Choroid plexus epithelial cell (primary cell): Measurements from ENCODE around the gene CEBPG.

Experiments
- DNase-seq: peaks from one replicate; pipeline ENCODE4 v3.0.0-alpha.2; 2010; ENCODE audit warnings: low read depth
- H3K4me3 ChIP-seq: 2 replicates; pipeline ENCODE4 v1.5.1; 2011; ENCODE audit warnings: low read depth, mild to moderate bottlenecking, control low read depth, low read length, moderate library complexity
- TF ChIP-seq, protein P1 (sequence below): conservative IDR thresholded peaks from 2 replicates; pipeline ENCODE4 v1.5.1; 2011; ENCODE audit warnings: low read depth, mild to moderate bottlenecking, control low read depth, inconsistent platforms, low read length, moderate library complexity

Gene CEBPG

DNA sequence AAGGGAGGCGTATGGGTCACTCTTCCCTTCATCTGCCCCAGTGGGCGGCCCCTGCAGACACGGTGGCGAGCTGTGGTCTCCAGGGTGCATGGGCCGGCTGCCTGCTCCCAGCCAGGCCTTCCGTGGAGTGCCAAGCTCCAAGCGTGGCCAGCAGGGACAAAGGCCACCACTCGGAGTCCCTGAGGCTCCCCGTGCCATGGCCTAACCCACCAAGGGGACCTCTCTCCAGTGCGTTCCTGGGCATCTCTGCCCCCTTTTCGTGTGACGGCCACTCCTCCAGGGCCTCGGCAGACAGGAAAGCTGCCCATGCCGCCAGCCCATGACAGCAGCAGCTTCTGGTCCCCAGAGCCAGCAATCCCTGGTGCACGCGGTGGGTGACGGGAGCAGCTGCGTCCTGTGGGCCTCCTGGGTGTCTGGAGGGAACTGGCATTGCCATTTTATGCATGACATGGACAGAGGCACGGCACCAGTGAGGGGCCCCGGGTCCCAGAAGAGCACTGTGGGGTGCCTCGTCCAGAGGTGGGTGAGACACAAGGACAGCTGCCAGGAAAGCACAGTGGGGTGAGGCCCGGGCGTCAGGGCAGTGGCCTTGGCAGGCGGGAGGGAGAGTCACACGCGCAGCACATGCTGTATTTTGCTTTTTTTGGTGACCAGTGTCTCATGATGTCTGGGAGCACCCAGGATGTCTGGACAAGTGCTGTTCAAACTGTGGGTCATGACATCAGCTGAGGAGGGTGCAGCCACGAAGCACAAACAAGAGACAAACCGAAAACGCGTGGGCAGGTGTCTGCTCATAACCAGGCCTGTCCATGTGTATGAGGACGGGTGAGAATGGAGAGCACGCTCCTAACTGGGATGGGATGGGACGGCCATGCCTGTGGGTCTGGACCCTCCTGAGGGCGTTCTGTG, 32.3 kb downstream of the CEBPG start:
- no peak for DNase-seq
- TF ChIP-seq, protein P1, sequence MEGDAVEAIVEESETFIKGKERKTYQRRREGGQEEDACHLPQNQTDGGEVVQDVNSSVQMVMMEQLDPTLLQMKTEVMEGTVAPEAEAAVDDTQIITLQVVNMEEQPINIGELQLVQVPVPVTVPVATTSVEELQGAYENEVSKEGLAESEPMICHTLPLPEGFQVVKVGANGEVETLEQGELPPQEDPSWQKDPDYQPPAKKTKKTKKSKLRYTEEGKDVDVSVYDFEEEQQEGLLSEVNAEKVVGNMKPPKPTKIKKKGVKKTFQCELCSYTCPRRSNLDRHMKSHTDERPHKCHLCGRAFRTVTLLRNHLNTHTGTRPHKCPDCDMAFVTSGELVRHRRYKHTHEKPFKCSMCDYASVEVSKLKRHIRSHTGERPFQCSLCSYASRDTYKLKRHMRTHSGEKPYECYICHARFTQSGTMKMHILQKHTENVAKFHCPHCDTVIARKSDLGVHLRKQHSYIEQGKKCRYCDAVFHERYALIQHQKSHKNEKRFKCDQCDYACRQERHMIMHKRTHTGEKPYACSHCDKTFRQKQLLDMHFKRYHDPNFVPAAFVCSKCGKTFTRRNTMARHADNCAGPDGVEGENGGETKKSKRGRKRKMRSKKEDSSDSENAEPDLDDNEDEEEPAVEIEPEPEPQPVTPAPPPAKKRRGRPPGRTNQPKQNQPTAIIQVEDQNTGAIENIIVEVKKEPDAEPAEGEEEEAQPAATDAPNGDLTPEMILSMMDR: no peak
- no peak overlapping the region for H3K4me3 ChIP-seq

GRCh38 chr19:33406521-33407139, 33.1 kb downstream of the CEBPG start:
- TF ChIP-seq, protein P1: peak; percentile 92
- no peak overlapping the region for H3K4me3 ChIP-seq
- DNase-seq: peak; percentile 63

DNA sequence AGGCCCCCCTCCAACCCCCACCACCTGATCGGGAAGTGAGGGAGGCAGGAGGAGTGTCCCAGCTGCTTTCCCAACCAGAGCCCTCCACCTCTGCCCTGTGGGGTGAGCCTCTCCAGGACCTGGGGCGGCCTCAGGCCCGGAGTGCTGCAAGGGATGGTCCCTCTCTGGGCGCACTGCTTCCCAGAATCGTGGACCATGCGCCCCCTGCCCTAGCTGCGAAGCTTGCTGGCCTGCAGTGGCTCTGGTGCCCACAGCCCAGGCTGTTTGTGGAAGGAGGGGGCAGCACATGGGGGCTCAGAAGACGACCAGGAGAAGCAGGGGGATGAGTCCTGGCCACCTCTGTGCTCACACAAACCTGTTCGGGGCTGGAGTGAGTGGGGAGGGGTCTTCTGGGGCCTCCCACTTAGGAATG, 33.6 kb downstream of the CEBPG start:
- H3K4me3 ChIP-seq: no peak overlapping the region

GRCh38 chr19:33407716-33408115, 34.2 kb downstream of the CEBPG start:
- DNase-seq: no peak
- TF ChIP-seq, protein P1: no peak
- no peak overlapping the region for H3K4me3 ChIP-seq

More for the DNA sequence above, 33.6 kb downstream of the CEBPG start:
- DNase-seq: no peak
- TF ChIP-seq, protein P1: no peak

DNA sequence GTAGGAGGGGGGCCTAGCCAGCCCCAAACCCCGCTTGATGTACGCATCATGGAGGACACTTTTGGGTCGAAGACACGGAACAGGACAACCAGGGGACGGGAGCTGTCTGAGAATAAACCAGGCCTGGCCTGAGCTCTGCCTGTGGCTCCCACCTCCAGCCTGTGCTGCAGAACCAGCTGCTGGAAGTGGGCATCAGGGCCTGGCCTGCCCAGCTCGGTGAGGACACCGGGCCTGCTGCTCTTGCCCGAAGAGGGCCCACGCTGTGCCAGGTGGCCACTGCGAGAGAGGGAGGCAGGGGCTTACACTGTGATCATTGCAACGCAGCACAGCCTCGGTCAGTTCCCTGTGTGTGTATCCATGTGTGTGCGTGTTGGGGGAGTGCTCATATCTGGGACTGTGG, 34.6 kb downstream of the CEBPG start:
- no peak for DNase-seq
- TF ChIP-seq, protein P1: no peak
- H3K4me3 ChIP-seq: no peak overlapping the region

GRCh38 chr19:33408538-33409434, 35.3 kb downstream of the CEBPG start:
- TF ChIP-seq, protein P1: no peak
- no peak for DNase-seq
- H3K4me3 ChIP-seq: no peak overlapping the region
